ENCODE results near the gene PAPPA2.

DNA sequence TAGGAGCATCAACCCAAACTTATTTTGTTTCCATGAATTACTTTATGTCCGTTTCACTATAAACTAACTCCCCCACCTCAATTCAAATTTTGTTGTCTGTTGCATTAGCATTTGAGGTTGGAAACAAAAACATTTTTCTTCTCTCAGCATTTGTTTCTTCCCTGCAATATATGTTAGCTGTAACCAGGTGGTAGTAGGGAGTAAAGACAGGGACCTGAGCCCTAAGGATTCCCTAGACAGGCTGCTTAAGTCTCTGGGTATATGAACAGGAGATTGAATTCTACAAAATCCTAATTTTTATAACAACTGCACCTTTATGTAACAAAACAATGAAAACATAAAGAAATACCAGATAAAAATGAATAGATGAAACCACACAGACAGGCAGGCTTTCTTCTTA lies 242.6 kb downstream of the PAPPA2 start:
- no peak for TF ChIP-seq POLR2AphosphoS5 (IDR thresholded peaks at IDR 0.05)
- TF ChIP-seq, protein P1, sequence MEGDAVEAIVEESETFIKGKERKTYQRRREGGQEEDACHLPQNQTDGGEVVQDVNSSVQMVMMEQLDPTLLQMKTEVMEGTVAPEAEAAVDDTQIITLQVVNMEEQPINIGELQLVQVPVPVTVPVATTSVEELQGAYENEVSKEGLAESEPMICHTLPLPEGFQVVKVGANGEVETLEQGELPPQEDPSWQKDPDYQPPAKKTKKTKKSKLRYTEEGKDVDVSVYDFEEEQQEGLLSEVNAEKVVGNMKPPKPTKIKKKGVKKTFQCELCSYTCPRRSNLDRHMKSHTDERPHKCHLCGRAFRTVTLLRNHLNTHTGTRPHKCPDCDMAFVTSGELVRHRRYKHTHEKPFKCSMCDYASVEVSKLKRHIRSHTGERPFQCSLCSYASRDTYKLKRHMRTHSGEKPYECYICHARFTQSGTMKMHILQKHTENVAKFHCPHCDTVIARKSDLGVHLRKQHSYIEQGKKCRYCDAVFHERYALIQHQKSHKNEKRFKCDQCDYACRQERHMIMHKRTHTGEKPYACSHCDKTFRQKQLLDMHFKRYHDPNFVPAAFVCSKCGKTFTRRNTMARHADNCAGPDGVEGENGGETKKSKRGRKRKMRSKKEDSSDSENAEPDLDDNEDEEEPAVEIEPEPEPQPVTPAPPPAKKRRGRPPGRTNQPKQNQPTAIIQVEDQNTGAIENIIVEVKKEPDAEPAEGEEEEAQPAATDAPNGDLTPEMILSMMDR (IDR thresholded peaks at IDR 0.05), result no peak
- TF ChIP-seq EP300 (IDR thresholded peaks at IDR 0.05), result no peak
- TF ChIP-seq POLR2A (IDR thresholded peaks at IDR 0.05; ENCODE audit: low read depth), result no peak

All from esophagus muscularis mucosa (tissue), 4 donors.